DMS153 (cell line): ENCODE measurements around the gene TMEM164.

Experiments used
- DNase-seq: peaks from one replicate; lab custom pipeline; 2025; lab: John Stamatoyannopoulos, UW

TMEM164 gene

GRCh38 chrX:110003167-110004156 is 548 bp downstream of the TMEM164 start:
- no peak for DNase-seq

DNA sequence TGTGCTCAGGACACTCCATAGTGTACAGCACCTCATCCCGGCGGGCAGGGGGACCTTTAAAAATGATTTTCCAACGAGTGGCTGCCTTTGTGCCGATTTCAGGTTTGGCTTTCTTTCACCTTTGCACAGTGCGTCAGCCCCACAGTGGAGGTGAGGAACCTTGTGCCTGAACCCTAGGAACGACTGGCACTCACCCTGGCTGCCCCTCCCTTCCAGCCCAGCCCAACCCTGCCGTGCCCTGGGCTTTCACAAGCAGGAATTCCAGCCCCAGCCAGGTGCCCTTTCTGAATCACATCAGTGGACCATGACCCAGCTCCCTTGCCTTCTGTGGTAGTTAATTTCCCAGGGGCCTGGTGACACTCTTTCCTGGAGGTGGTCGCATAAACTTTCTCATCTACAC is 1.3 kb downstream of the TMEM164 start:
- DNase-seq = no peak

DNA sequence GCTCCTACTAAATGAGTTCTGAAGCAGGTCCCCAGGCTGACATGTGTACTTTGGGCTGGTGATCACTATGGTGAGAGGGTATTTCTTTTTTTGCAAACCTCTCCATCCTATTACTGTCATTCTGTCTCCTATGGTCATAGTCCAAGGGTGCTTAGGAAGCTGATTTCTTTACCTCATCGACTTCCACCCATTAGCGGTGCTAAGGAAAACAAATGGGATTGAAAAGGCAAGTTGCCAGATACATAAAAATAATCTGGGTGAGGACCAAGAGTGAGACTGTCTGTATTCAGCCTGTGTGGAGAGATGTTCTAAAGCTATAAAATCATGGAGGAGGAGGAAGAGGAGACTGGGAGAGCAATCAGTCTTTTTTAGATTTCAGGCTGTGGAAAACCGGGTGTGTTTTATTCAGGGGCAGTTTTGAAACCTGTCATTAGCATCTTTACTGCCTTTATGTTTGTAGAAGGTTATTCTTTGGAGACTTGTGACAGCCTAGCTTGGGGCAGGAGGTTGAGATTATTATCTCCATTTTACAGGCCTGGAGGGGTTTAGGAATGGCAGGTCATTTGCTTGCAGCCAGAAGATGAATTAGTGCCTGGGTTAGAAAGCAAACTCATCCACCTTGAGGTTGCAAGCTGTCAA is 1.9 kb downstream of the TMEM164 start:
- DNase-seq = no peak

GRCh38 chrX:110006161-110006560 is 3.2 kb downstream of the TMEM164 start:
- no peak for DNase-seq

- no peak for DNase-seq
Measured at GRCh38 chrX:110006821-110007375, 4.0 kb downstream of the TMEM164 start.

GRCh38 chrX:110008011-110008635 is 5.2 kb downstream of the TMEM164 start:
- no peak for DNase-seq

DNA sequence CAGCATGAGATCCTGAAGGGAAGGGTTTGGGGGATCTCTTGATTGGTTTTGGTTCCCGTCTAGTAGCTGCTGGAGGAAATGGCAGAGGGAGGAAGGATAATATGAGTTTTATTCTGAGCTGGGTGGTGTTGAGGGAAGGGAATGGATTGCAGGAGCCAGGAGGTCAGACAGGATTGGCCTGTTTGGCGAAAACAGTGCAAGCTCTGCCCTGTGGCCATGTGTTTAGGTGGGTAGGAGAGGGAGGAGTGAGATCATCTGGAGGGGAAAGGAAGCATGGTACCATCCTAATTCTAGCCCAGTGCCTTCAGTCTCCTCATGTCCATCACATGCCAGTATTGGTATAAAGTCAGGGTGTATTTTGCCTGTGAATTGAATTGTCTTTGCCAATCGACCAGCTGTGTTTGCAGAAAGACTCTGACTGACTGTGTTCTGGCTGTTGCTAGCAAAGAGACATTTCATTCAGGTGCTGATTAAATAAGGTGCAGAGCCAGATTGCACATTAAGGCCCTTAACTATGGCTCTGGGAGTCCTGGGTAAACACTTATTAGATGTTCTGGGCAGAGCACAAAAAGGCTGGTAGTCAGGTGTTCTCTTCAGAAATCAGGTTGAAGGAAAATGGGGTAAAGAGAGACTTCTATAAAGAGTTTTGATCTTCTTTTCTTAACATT is 10.0 kb downstream of the TMEM164 start:
- peak; percentile 91 for DNase-seq

GRCh38 chrX:110013968-110014367 is 11.1 kb downstream of the TMEM164 start:
- no peak for DNase-seq

GRCh38 chrX:110015032-110015431 is 12.1 kb downstream of the TMEM164 start:
- DNase-seq = no peak

- DNase-seq = no peak
Measured at GRCh38 chrX:110015915-110016314, 13.0 kb downstream of the TMEM164 start.

GRCh38 chrX:110020536-110020935 is 17.6 kb downstream of the TMEM164 start:
- no peak for DNase-seq

- DNase-seq = no peak
Measured at GRCh38 chrX:110021258-110022022, 18.5 kb downstream of the TMEM164 start.

GRCh38 chrX:110022599-110023448 is 19.9 kb downstream of the TMEM164 start:
- DNase-seq = no peak

DNA sequence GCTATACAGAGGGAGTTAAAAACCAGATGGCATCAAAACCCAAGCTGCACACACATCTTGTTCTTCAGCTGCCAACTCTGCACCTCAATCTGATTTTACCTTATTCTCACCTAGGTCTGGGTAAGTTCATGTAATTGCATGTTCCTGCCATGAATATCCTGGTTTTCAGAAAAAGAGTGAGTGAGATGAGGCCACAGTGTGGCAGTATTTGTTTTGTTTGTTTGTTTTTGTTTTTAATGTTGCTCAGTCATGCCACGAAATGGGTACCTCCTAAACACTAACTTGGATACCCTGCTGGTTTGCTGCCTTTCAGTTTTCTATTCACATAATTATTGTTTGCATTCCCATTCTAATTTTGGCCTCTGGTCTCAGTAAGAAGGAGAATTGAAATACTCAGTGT is 22.5 kb downstream of the TMEM164 start:
- no peak for DNase-seq

- no peak for DNase-seq
Measured at GRCh38 chrX:110026099-110026844, 23.4 kb downstream of the TMEM164 start.

DNA sequence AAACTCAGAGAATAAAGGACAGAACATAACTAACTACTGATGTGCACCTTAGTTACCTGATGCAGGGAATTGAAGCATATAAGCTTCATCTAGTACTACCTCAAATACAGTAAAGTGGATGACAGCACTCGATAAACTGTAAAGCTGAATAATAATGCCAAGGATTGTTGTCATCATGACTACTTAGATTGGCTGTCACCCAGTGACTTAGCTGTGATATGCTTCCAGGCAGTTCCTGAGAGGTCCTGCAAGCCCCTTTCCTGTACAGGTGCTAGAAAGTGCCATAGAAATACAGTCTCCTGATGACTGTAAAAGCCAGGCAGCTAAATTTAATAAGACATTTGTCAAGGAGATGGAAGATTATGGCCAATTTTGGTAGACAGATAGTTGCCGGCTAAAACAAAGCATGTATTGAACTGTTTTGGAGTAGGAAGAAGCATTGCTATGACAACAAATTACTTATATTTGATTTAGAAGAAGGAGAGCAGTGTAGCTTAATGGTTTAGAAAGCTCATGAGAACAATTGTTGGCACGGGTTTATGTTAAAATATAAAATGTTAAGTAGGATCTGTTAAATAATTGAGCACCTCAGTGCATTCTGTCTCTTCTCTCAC is 29.7 kb downstream of the TMEM164 start:
- no peak for DNase-seq

GRCh38 chrX:110034036-110034435 is 31.1 kb downstream of the TMEM164 start:
- no peak for DNase-seq

DNA sequence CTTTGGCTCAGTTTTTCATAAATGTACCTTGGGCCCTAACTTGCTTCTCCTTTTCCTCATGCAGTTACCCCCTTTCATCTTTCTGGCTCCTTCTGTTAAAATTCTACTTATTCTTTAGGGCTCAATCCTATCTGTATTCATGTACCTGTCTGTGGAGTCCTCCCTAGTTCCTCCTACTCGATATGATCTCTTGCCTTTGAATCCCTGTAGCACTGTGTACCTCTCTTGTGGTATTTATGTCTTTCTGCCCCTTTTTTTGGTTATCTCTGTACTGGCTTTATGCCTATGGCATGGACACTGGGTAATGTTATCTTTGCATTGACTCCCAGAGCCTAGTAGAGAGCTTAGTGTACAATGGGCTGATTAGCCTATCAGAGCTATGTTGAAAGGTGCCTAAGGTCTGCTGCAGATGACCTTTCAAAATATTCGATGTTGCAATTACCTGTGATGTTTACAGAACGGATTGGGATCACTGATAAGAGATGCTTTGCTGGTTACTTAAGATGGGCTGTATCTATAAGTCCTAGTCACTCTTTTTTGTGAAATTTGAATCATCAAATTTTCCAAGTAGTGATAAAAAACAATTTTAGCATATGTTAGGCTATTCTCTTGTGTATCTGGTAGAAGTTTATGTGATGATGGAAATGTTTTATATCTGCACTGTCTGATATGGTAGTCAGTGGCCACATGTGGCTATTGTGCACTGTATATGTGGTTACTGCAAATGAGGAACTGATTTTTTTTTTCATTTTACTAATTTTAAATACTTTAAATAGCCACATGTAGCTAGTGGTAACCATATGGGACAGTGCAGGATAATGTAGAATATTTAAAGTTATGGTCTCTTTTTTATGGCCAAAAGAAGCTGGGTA is 33.5 kb downstream of the TMEM164 start:
- no peak for DNase-seq
